Activated naive CD4-positive, alpha-beta T cell treated with anti-CD3 and anti-CD28 coated beads, Interleukin-2, amount 50 U/mL, for 16 hours (primary cell): ENCODE measurements around the gene MARCOL.
"Not testable (repeated sequence)": the region's sequence is repeated elsewhere in the genome, so short reads cannot be mapped to it uniquely, and the experiment has no call there.

Source experiments
- DNase-seq: peaks from one replicate; pipeline ENCODE4 v3.0.0-alpha.2; 2020

MARCOL gene

GRCh38 chr5:148268566-148268965 lies 30.2 kb downstream of the MARCOL start, which contains the start of gene SPINK13:
SPINK13 (plus strand) TSS chr5:148268794; CDS start chr5:148270073, 1,279 bp downstream.
- DNase-seq, result no peak

- DNase-seq, result not testable (repeated sequence)
Observed at GRCh38 chr5:148275129-148275528, 36.8 kb downstream of the MARCOL start.

- DNase-seq, result not testable (repeated sequence)
Observed at GRCh38 chr5:148280893-148281292, 42.6 kb downstream of the MARCOL start.

GRCh38 chr5:148281336-148281735 lies 43.0 kb downstream of the MARCOL start:
- DNase-seq, result not testable (repeated sequence)

- no peak for DNase-seq
Observed at GRCh38 chr5:148290271-148291195, 52.2 kb downstream of the MARCOL start.
